HL-60 (cell line): ENCODE measurements around the gene VPS13D.

Experiments
- DNase-seq, 2 experiments: peaks; one replicate each; pipeline ENCODE4 v3.0.0-alpha.2; 2010 to 2020; ENCODE audit warnings: low read depth in 1 of 2, low spot score in 1 of 2
- H3K27ac ChIP-seq: fragments of 250-450 bp; sonication (Bioruptor Pico); replicated peaks from 2 replicates; pipeline ENCODE4 v1.5.1; 2020; ENCODE audit warnings: mild to moderate bottlenecking, moderate library complexity
- H3K27me3 ChIP-seq: fragments of 250-450 bp; sonication (Bioruptor Pico); 2 replicates; pipeline ENCODE4 v1.5.1; 2021; ENCODE audit warnings: mild to moderate bottlenecking, moderate library complexity; ENCODE audit not compliant: insufficient read depth, poor library complexity, severe bottlenecking
- H3K4me3 ChIP-seq: replicated peaks from 2 replicates; pipeline ENCODE4 v1.5.1; 2011; ENCODE audit warnings: mild to moderate bottlenecking, control low read depth, low read length; ENCODE audit not compliant: insufficient read depth
- CTCF ChIP-seq: IDR thresholded peaks from one replicate; pipeline ENCODE4 v1.5.1; 2011; ENCODE audit warnings: low read length, control low read depth, inconsistent platforms; ENCODE audit not compliant: insufficient read depth
- GABPA ChIP-seq: IDR thresholded peaks from 2 replicates; pipeline ENCODE4 v1.6.1; 2012; ENCODE audit warnings: low read depth
- POLR2AphosphoS5 ChIP-seq: IDR thresholded peaks from 2 replicates; pipeline ENCODE4 v1.6.1; 2012; ENCODE audit warnings: low read depth
- REST ChIP-seq: IDR thresholded peaks from 2 replicates; pipeline ENCODE4 v1.6.1; 2012; ENCODE audit warnings: low read depth; ENCODE audit not compliant: insufficient replicate concordance
- SPI1 ChIP-seq: IDR thresholded peaks from 2 replicates; pipeline ENCODE4 v1.6.1; 2012; ENCODE audit warnings: low read depth, mild to moderate bottlenecking, borderline replicate concordance

VPS13D gene

GRCh38 chr1:12208764-12209494 is 20.9 kb upstream of the VPS13D start:
- TF ChIP-seq REST (no peak), CTCF (peak; percentile 72)
- Histone ChIP-seq H3K27me3 (no peaks in the 10 kb centered on the region), H3K27ac (no peak overlapping the region), H3K4me3 (no peak overlapping the region)
- DNase-seq = peak in 1 of 2 experiments; percentile 84

DNA sequence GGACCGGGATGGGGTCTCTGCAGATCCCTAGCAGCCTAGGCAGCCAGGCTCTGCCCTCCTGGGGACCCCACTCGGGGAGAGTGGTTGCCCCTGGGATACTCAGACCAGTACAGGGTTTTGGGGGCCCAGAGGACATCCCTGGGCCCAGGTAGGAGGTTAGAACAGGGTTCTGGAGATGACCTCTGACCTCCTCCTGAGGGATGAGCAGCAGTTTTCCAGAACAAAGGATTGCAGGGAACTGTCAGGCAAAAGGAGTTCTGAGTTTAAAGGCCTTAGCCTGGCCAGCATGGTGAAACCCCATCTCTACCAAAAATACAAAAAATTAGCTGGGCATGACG is 20.4 kb upstream of the VPS13D start:
- H3K27me3 ChIP-seq = no peaks in the 10 kb centered on the region
- TF ChIP-seq CTCF (no peak), GABPA (no peak), SPI1 (no peak), POLR2AphosphoS5 (no peak), REST (no peak)
- DNase-seq = no peak
- no peak overlapping the region for H3K27ac ChIP-seq
- no peak overlapping the region for H3K4me3 ChIP-seq

GRCh38 chr1:12215118-12215961 is 14.5 kb upstream of the VPS13D start:
- H3K27me3 ChIP-seq = no peaks in the 10 kb centered on the region

GRCh38 chr1:12219800-12220199 is 10.0 kb upstream of the VPS13D start:
- H3K27me3 ChIP-seq = no peaks in the 10 kb centered on the region
- no peak for DNase-seq
- no peak overlapping the region for H3K4me3 ChIP-seq
- TF ChIP-seq GABPA (no peak), SPI1 (no peak), POLR2AphosphoS5 (no peak), CTCF (no peak), REST (no peak)
- no peak overlapping the region for H3K27ac ChIP-seq

More at GRCh38 chr1:12215118-12215961, 14.5 kb upstream of the VPS13D start:
- no peak overlapping the region for H3K4me3 ChIP-seq
- TF ChIP-seq GABPA = no peak
- H3K27ac ChIP-seq = no peak overlapping the region
- no peak for DNase-seq
